Measurements from ENCODE around the gene PSMG3.

DNA sequence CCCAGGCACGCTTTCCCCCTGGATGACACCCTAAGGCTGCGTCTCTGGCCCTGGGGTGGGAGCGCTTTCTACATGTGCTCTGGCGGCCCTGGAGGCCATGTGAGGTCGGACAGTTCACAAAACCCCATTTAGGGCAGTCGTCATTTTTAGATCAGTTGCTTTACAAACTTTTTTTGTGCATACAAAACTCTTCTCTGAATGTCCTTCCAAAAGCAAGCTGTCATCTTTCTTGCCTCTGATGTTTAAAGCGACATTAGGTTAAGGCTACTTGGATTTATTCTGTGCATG is 33.4 kb downstream of the PSMG3 start:
- TF ChIP-seq, protein P1, sequence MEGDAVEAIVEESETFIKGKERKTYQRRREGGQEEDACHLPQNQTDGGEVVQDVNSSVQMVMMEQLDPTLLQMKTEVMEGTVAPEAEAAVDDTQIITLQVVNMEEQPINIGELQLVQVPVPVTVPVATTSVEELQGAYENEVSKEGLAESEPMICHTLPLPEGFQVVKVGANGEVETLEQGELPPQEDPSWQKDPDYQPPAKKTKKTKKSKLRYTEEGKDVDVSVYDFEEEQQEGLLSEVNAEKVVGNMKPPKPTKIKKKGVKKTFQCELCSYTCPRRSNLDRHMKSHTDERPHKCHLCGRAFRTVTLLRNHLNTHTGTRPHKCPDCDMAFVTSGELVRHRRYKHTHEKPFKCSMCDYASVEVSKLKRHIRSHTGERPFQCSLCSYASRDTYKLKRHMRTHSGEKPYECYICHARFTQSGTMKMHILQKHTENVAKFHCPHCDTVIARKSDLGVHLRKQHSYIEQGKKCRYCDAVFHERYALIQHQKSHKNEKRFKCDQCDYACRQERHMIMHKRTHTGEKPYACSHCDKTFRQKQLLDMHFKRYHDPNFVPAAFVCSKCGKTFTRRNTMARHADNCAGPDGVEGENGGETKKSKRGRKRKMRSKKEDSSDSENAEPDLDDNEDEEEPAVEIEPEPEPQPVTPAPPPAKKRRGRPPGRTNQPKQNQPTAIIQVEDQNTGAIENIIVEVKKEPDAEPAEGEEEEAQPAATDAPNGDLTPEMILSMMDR (conservative IDR thresholded peaks at IDR 0.05 in 1 of 2, IDR thresholded peaks at IDR 0.05 in 1 of 2; ENCODE audit: extremely low read depth in 1 of 2, insufficient read depth in 1 of 2, low read depth in 1 of 2, low read length in 2 of 2): no peak
- no peak for TF ChIP-seq EZH2 (IDR thresholded peaks at IDR 0.05; ENCODE audit: borderline replicate concordance, low read length)

All from mammary epithelial cell (primary cell).